ENCODE results near the gene TALDO1.

TALDO1 gene

GRCh38 chr11:778976-779954 lies 32.0 kb downstream of the TALDO1 start:
- Histone ChIP-seq H3K27ac (ENCODE audit: low read length) (no peak overlapping the region), H3K4me1 (ENCODE audit: low read length) (peaks cover 3% of the 10 kb centered on the region; the same call in 1 of the 2 replicates), H3K9ac (ENCODE audit: low read length) (no peak overlapping the region), H3K27me3 (replicated peaks; ENCODE audit: insufficient read depth, low read length) (no peaks in the 10 kb centered on the region), H3F3A (ENCODE audit: insufficient read depth, low read length) (no peaks in the 10 kb centered on the region), H2AFZ (ENCODE audit: low read length) (no peak overlapping the region), H3K4me2 (ENCODE audit: low read depth, low read length) (no peak overlapping the region), H3K79me2 (ENCODE audit: low read length) (peaks cover 44% of the 10 kb centered on the region), H3K4me3 (ENCODE audit: low read length) (no peak overlapping the region), H3K36me3 (replicated peaks; ENCODE audit: insufficient read depth, low read length) (peaks cover 1% of the 10 kb centered on the region; the same call in 1 of the 2 replicates), H3K9me3 (replicated peaks; ENCODE audit: insufficient read depth, low read length) (no peaks in the 10 kb centered on the region), H4K20me1 (ENCODE audit: insufficient read depth, low read length) (no peaks in the 10 kb centered on the region), H3K9me2 (replicated peaks; ENCODE audit: insufficient read depth, low read length) (no peaks in the 10 kb centered on the region)
- no peak for TF ChIP-seq EZH2phosphoT487 (IDR thresholded peaks at IDR 0.05; ENCODE audit: low read length)
- TF ChIP-seq, protein P1, sequence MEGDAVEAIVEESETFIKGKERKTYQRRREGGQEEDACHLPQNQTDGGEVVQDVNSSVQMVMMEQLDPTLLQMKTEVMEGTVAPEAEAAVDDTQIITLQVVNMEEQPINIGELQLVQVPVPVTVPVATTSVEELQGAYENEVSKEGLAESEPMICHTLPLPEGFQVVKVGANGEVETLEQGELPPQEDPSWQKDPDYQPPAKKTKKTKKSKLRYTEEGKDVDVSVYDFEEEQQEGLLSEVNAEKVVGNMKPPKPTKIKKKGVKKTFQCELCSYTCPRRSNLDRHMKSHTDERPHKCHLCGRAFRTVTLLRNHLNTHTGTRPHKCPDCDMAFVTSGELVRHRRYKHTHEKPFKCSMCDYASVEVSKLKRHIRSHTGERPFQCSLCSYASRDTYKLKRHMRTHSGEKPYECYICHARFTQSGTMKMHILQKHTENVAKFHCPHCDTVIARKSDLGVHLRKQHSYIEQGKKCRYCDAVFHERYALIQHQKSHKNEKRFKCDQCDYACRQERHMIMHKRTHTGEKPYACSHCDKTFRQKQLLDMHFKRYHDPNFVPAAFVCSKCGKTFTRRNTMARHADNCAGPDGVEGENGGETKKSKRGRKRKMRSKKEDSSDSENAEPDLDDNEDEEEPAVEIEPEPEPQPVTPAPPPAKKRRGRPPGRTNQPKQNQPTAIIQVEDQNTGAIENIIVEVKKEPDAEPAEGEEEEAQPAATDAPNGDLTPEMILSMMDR (IDR thresholded peaks at IDR 0.05; ENCODE audit: low read length) = no peak
- no peak for TF ChIP-seq EZH2 (optimal IDR thresholded peaks at IDR 0.05; ENCODE audit: low read depth, low read length)
- DNase-seq = no peak

GRCh38 chr11:779955-780532 lies 32.8 kb downstream of the TALDO1 start:
- Histone ChIP-seq H3K9me3 (replicated peaks; ENCODE audit: insufficient read depth, low read length) (no peaks in the 10 kb centered on the region), H3K36me3 (replicated peaks; ENCODE audit: insufficient read depth, low read length) (no peaks in the 10 kb centered on the region; the same call in 1 of the 2 replicates), H2AFZ (ENCODE audit: low read length) (no peak overlapping the region), H3F3A (ENCODE audit: insufficient read depth, low read length) (no peaks in the 10 kb centered on the region), H3K4me2 (ENCODE audit: low read depth, low read length) (no peak overlapping the region), H3K9me2 (replicated peaks; ENCODE audit: insufficient read depth, low read length) (no peaks in the 10 kb centered on the region), H3K27ac (ENCODE audit: low read length) (no peak overlapping the region), H3K4me1 (ENCODE audit: low read length) (peaks cover 3% of the 10 kb centered on the region; the same call in 1 of the 2 replicates), H3K9ac (ENCODE audit: low read length) (no peak overlapping the region), H4K20me1 (ENCODE audit: insufficient read depth, low read length) (no peaks in the 10 kb centered on the region), H3K4me3 (ENCODE audit: low read length) (no peak overlapping the region), H3K79me2 (ENCODE audit: low read length) (peaks cover 37% of the 10 kb centered on the region), H3K27me3 (replicated peaks; ENCODE audit: insufficient read depth, low read length) (no peaks in the 10 kb centered on the region)
- TF ChIP-seq EZH2 (optimal IDR thresholded peaks at IDR 0.05; ENCODE audit: low read depth, low read length) (no peak), EZH2phosphoT487 (IDR thresholded peaks at IDR 0.05; ENCODE audit: low read length) (no peak)
- TF ChIP-seq, protein P1 (IDR thresholded peaks at IDR 0.05; ENCODE audit: low read length) = no peak
- DNase-seq = no peak

DNA sequence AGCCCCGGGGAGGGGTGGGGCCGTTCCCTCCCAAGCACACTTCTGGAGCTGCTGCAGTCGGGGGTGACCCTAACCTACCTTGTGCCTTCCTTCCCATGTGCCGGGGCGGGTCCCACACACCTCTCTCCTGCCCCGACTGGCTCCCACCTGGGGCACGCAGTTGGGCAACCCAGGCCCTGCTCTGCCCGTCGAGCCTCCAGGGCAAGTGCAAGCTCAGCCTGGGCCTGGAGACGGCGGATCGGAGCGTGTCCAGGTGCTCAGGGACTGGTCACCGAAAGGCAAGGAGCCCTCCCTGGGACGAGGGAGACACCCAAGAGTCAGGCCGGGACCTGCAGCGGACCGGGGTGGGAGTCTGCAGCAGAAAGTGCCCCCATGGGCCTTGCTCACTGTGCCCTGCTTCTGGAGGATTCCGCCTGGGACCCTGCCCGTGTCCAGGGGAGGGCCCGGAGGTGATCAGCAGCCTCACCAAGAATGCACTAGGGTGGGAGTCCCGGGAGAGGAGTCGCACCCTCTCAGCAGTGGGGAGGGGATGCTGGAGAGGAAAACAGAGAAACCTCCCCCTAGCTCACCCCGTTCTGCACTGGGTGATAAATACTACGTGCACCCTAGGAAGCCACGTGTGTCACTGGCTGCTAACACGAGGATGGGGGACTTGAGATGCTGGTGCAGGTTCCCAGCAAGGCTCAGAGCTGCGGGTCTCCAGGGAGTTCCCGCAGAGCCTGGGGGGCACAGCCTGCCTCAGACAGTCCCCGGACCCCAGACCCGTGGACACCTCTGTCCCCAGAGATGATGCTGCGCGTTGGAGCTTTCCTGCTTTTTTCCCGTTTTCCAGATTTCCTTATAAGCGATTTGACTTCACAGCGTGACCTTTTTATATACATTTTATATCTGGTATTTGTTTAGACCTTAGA lies 35.3 kb downstream of the TALDO1 start:
- H3K9me3 ChIP-seq (replicated peaks; ENCODE audit: insufficient read depth, low read length) = no peaks in the 10 kb centered on the region
- 0 out of 2 replicates have a peak, but pooled peaks cover 4% of the 10 kb centered on the region for H3F3A ChIP-seq (ENCODE audit: insufficient read depth, low read length)
- DNase-seq = no peak
- H3K79me2 ChIP-seq (ENCODE audit: low read length) = peaks cover 17% of the 10 kb centered on the region
- H4K20me1 ChIP-seq (ENCODE audit: insufficient read depth, low read length) = no peaks in the 10 kb centered on the region
- no peak for TF ChIP-seq EZH2 (optimal IDR thresholded peaks at IDR 0.05; ENCODE audit: low read depth, low read length)
- TF ChIP-seq EZH2phosphoT487 (IDR thresholded peaks at IDR 0.05; ENCODE audit: low read length) = no peak
- TF ChIP-seq, protein P1 (IDR thresholded peaks at IDR 0.05; ENCODE audit: low read length) = no peak
- H3K4me1 ChIP-seq (ENCODE audit: low read length) = peaks cover 3% of the 10 kb centered on the region; the same call in 1 of the 2 replicates
- no peaks in the 10 kb centered on the region for H3K27me3 ChIP-seq (replicated peaks; ENCODE audit: insufficient read depth, low read length)
- no peak overlapping the region for H3K4me2 ChIP-seq (ENCODE audit: low read depth, low read length)
- no peak overlapping the region for H3K27ac ChIP-seq (ENCODE audit: low read length)
- no peak overlapping the region for H3K9ac ChIP-seq (ENCODE audit: low read length)
- no peak overlapping the region for H3K4me3 ChIP-seq (ENCODE audit: low read length)
- H3K9me2 ChIP-seq (replicated peaks; ENCODE audit: insufficient read depth, low read length) = no peaks in the 10 kb centered on the region
- H3K36me3 ChIP-seq (replicated peaks; ENCODE audit: insufficient read depth, low read length) = no peaks in the 10 kb centered on the region
- no peak overlapping the region for H2AFZ ChIP-seq (ENCODE audit: low read length)

All from MM.1S (cell line).